HCT116 (cell line): Measurements from ENCODE around the gene PLEKHH2.

Experiments used
- CTCF ChIP-seq, 3 experiments: fragments of 200-600 bp in 1 of 3; sonication (generic) in 1 of 3; IDR thresholded peaks in 2 of 3; conservative IDR thresholded peaks in 1 of 3; 2 replicates each; pipeline ENCODE4 v1.5.1; 2012 to 2017; ENCODE audit warnings: low read depth in 2 of 3, low read length in 2 of 3, antibody characterized with exemption in 1 of 3, borderline replicate concordance in 1 of 3, control low read depth in 1 of 3, mild to moderate bottlenecking in 1 of 3, mixed read lengths in 1 of 3, mixed run types in 1 of 3, moderate library complexity in 1 of 3; ENCODE audit not compliant: insufficient read depth in 1 of 3
- EZH2 ChIP-seq: fragments of 200-600 bp; sonication (generic); IDR thresholded peaks from 2 replicates; pipeline ENCODE4 v1.6.1; 2017; ENCODE audit warnings: antibody characterized with exemption, mixed run types
- EZH2phosphoT487 ChIP-seq: fragments of 200-600 bp; IDR thresholded peaks from 2 replicates; pipeline ENCODE4 v1.6.1; 2018; ENCODE audit warnings: antibody characterized with exemption, borderline replicate concordance
- MAX ChIP-seq: IDR thresholded peaks from 2 replicates; pipeline ENCODE4 v1.6.1; 2012
- POLR2A ChIP-seq: IDR thresholded peaks from 2 replicates; pipeline ENCODE4 v1.7.0; 2011; ENCODE audit warnings: borderline replicate concordance; ENCODE audit not compliant: insufficient read depth, insufficient read length; ENCODE audit errors: extremely low read depth
- POLR2AphosphoS5 ChIP-seq: IDR thresholded peaks from 2 replicates; pipeline ENCODE4 v1.6.1; 2011; ENCODE audit warnings: mild to moderate bottlenecking, low read depth, low read length, moderate library complexity
- RAD21 ChIP-seq: IDR thresholded peaks from 2 replicates; pipeline ENCODE4 v1.6.1; 2012; ENCODE audit warnings: low read depth, mild to moderate bottlenecking
- YY1 ChIP-seq: IDR thresholded peaks from 2 replicates; pipeline ENCODE4 v1.6.1; 2011; ENCODE audit warnings: low read length, low read depth, moderate library complexity, mild to moderate bottlenecking; ENCODE audit not compliant: insufficient replicate concordance; ENCODE audit errors: extremely low read depth
- ZBTB33 ChIP-seq: IDR thresholded peaks from 2 replicates; pipeline ENCODE4 v1.6.1; 2011; ENCODE audit warnings: mild to moderate bottlenecking, low read length, moderate library complexity; ENCODE audit not compliant: insufficient replicate concordance; ENCODE audit errors: extremely low read depth
- ZNF274 ChIP-seq: fragments of 200-500 bp; sonication (Bioruptor generic); IDR thresholded peaks from 2 replicates; pipeline ENCODE4 v1.6.1; 2014; ENCODE audit warnings: mild to moderate bottlenecking, low read depth, low read length, inconsistent platforms

DNA sequence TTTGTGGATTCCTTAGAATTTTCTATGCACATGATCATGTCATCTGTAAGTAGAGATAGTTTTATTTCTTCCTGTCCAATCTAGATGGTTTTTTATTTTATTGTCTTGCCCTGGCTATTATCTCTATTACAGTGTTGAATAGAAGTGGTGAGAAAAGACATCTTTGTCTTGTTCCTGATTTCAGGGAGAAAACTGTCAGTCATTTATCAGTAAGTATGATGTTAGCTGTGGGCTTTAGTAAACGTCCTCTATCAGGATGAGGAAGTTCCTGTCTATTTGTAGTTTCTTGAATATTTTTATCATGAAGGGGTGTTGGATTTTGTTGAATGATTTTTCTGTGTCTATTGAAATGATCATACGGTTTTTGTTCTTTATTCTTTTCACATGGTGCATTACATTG lies 5.3 kb downstream of the PLEKHH2 start:
- TF ChIP-seq CTCF (IDR thresholded peaks at IDR 0.05 in 2 of 3, conservative IDR thresholded peaks at IDR 0.05 in 1 of 3; ENCODE audit: borderline replicate concordance in 1 of 3, insufficient read depth in 1 of 3, low read depth in 2 of 3, low read length in 2 of 3) (no peak), POLR2AphosphoS5 (no peak), POLR2A (no peak), EZH2 (no peak), RAD21 (no peak), EZH2phosphoT487 (no peak), YY1 (no peak), MAX (no peak), ZBTB33 (no peak), ZNF274 (no peak)
